K562 (cell line): ENCODE results near the gene SKAP1.

Experiments
- EP300 ChIP-seq: IDR thresholded peaks from 2 replicates; pipeline ENCODE4 v1.6.1; 2012; ENCODE audit warnings: low read length, improper control_type of control experiment
- GABPB1 ChIP-seq: sonication (generic); formaldehyde crosslinking; IDR thresholded peaks from 2 replicates; pipeline ENCODE4 v1.8.0; 2022; ENCODE audit warnings: mild to moderate bottlenecking, missing genetic modification reagents
- GTF3C2 ChIP-seq: IDR thresholded peaks from 3 replicates; pipeline ENCODE4 v1.6.1; 2011; ENCODE audit warnings: borderline replicate concordance, mild to moderate bottlenecking, moderate library complexity; ENCODE audit not compliant: insufficient read length; ENCODE audit errors: extremely low read depth
- IRF2 ChIP-seq: sonication (generic); formaldehyde crosslinking; IDR thresholded peaks from 2 replicates; pipeline ENCODE4 v1.8.1; 2022; ENCODE audit warnings: mild to moderate bottlenecking, missing genetic modification reagents
- NR1H2 ChIP-seq: sonication (generic); formaldehyde crosslinking; IDR thresholded peaks from 2 replicates; pipeline ENCODE4 v1.4.0; 2020; ENCODE audit warnings: mild to moderate bottlenecking, missing genetic modification reagents
- ZNF707 ChIP-seq: fragments of 250-450 bp; sonication (Bioruptor Pico); conservative IDR thresholded peaks from 2 replicates; pipeline ENCODE4 v1.8.0; 2022; ENCODE audit warnings: inconsistent platforms, mild to moderate bottlenecking, moderate library complexity

GRCh38 chr17:48211787-48212186 lies 218.2 kb downstream of the SKAP1 start:
- TF ChIP-seq ZNF707 (CRISPR knock-in tag) (no peak), EP300 (no peak), NR1H2 (no peak), IRF2 (no peak), GABPB1 (CRISPR knock-in tag) (no peak), GTF3C2 (no peak)
